K562 (cell line): Measurements from ENCODE around the gene KRTAP21-3. TPM values are rescaled to one million over a fixed set of nuclear protein-coding genes. Genes with fewer than 3 reads are reported as not detected.

Source experiments
- ATAC-seq: fragments of 200-7000 bp; cut with Tn5 transposase; 3 replicates; pipeline ENCODE4 v1.9.1; 2020; ENCODE audit warnings: moderate library complexity
- BruUV-seq: library from RNA; stranded (reverse); fragments of 400-500 nt; replicated peaks from 2 replicates; lab custom pipeline; 2021; lab: Mats Ljungman, UMichigan
- CTCF ChIA-PET: fragments of 300-600 bp; formaldehyde crosslinking; extraction: SDS; loops from one replicate; lab custom pipeline; 2021; ENCODE audit warnings: low intra/inter-chr PET ratio; lab: Yijun Ruan, JAX
- POLR2A ChIA-PET: fragments of 300-600, 350-650 bp; sonication (Branson Sonifier 250); formaldehyde crosslinking; extraction: SDS; loops from one replicate; lab custom pipeline; 2021; ENCODE audit warnings: antibody characterized with exemption, inconsistent platforms; lab: Yijun Ruan, JAX
- DNase-seq, 4 experiments: peaks; one replicate each; pipeline versions ENCODE4 v3.0.0 to v3.0.0-alpha.2; 2011 to 2018; ENCODE audit warnings: low spot score in 3 of 4, mixed read lengths in 3 of 4; ENCODE audit errors: extremely low read depth in 1 of 4
- FAIRE-seq: peaks from 2 replicates; lab custom pipeline; 2011; peaks lifted over from hg19 to GRCh38; lab: Jason Lieb, UNC
- H2AFZ ChIP-seq: 2 replicates; pipeline ENCODE4 v1.6.0; 2011; ENCODE audit warnings: low read depth, low read length, control low read depth, inconsistent platforms
- H3K27ac ChIP-seq: fragments of 200-600 bp; 3 replicates; pipeline ENCODE4 v1.8.0; 2011; ENCODE audit warnings: low read depth, mild to moderate bottlenecking, control low read depth, inconsistent platforms, low read length, moderate library complexity, mixed read lengths; ENCODE audit errors: extremely low read depth
- H3K27me3 ChIP-seq, 2 experiments: fragments of 300-600 bp in 1 of 2; 2 replicates in 1 of 2; 3 replicates in 1 of 2; pipeline versions ENCODE4 v1.6.0 to v1.8.0; 2011; ENCODE audit warnings: inconsistent platforms in 2 of 2, low read length in 2 of 2, mild to moderate bottlenecking in 1 of 2, mixed read lengths in 1 of 2, moderate library complexity in 1 of 2; ENCODE audit not compliant: control insufficient read depth in 2 of 2, insufficient read depth in 2 of 2
- H3K36me3 ChIP-seq: fragments of 300-600 bp; 3 replicates; pipeline ENCODE4 v1.8.0; 2011; ENCODE audit warnings: mild to moderate bottlenecking, low read length, inconsistent platforms; ENCODE audit not compliant: control insufficient read depth, insufficient read depth
- H3K4me1 ChIP-seq, 2 experiments: fragments of 200-600 bp in 1 of 2; replicated peaks in 1 of 2; 2 replicates in 1 of 2; 3 replicates in 1 of 2; pipeline versions ENCODE4 v1.5.1 to v1.8.0; 2011; ENCODE audit warnings: inconsistent platforms in 2 of 2, low read length in 2 of 2, mild to moderate bottlenecking in 1 of 2, mixed read lengths in 1 of 2, moderate library complexity in 1 of 2; ENCODE audit not compliant: control insufficient read depth in 2 of 2, insufficient read depth in 2 of 2
- H3K4me2 ChIP-seq: 2 replicates; pipeline ENCODE4 v1.6.1; 2011; ENCODE audit warnings: low read length, control low read depth, inconsistent platforms, mixed read lengths; ENCODE audit not compliant: insufficient read depth
- H3K4me3 ChIP-seq: fragments of 200-600 bp; sonication (generic), shearing (Covaris generic); 2 replicates; pipeline ENCODE4 v1.5.1; 2016; ENCODE audit warnings: control low read depth, inconsistent platforms
- H3K79me2 ChIP-seq: fragments of 200-600 bp; 3 replicates; pipeline ENCODE4 v1.8.0; 2011; ENCODE audit warnings: low read length, inconsistent platforms; ENCODE audit not compliant: control insufficient read depth, insufficient read depth
- H3K9ac ChIP-seq, 2 experiments: 2 replicates each; pipeline versions ENCODE4 v1.6.0 to v1.6.1; 2011; ENCODE audit warnings: low read depth in 2 of 2, low read length in 2 of 2, control low read depth in 1 of 2, inconsistent platforms in 1 of 2, mild to moderate bottlenecking in 1 of 2, mixed read lengths in 1 of 2; ENCODE audit not compliant: insufficient read depth in 1 of 2
- H3K9me1 ChIP-seq: one replicate; pipeline ENCODE4 v1.6.0; 2011; ENCODE audit warnings: inconsistent platforms, mild to moderate bottlenecking, low read length, moderate library complexity; ENCODE audit not compliant: control insufficient read depth, insufficient read depth
- H3K9me3 ChIP-seq: replicated peaks from 2 replicates; pipeline ENCODE4 v1.5.1; 2011; ENCODE audit warnings: low read depth, low read length, inconsistent platforms; ENCODE audit not compliant: control insufficient read depth, insufficient read depth
- H4K20me1 ChIP-seq: replicated peaks from 2 replicates; pipeline ENCODE4 v1.6.1; 2011; ENCODE audit warnings: low read length, inconsistent platforms, mixed read lengths; ENCODE audit not compliant: control insufficient read depth, insufficient read depth
- KLF10 ChIP-seq: fragments of 250-450 bp; sonication (Bioruptor Pico); IDR thresholded peaks from 2 replicates; pipeline ENCODE4 v1.6.1; 2021; ENCODE audit warnings: matching md5 sums
- NCOA4 ChIP-seq: fragments of 450-650 bp; IDR thresholded peaks from 2 replicates; pipeline ENCODE4 v1.6.1; 2018; ENCODE audit warnings: mild to moderate bottlenecking; ENCODE audit not compliant: partially characterized antibody
- ZNF12 ChIP-seq: sonication (generic); formaldehyde crosslinking; IDR thresholded peaks from 2 replicates; pipeline ENCODE4 v1.4.0; 2020; ENCODE audit warnings: mild to moderate bottlenecking, missing genetic modification reagents
- ZNF592 ChIP-seq: fragments of 450-650 bp; IDR thresholded peaks from 2 replicates; pipeline ENCODE4 v1.6.1; 2017; ENCODE audit warnings: antibody characterized with exemption, mild to moderate bottlenecking
- WGBS: fragments of 100-300 bp; shearing (Covaris generic); methylation state at CpG from one replicate; pipeline ENCODE4 v1.1.6; 2016; ENCODE audit warnings: low coverage, mixed read lengths; ENCODE audit not compliant: insufficient coverage; ENCODE audit errors: missing lambda C conversion rate; 5-methylcytosine and 5-hydroxymethylcytosine counted together
- in situ Hi-C: fragments of 300-500 bp; cut with MboI; formaldehyde crosslinking; loops from 4 replicates; pipeline ENCODE4 v1.15.0; 2018; ENCODE audit warnings: inconsistent platforms, mixed read lengths
- intact Hi-C: fragments of 100-400 bp; cut with micrococcal nuclease; formaldehyde crosslinking; loops from 2 replicates; pipeline ENCODE4 v1.14.2; 2022
- polyA plus RNA-seq, 8 experiments: library from polyadenylated mRNA; depleted of rRNA in 4 of 8; stranded (reverse) in 5 of 8; unstranded in 3 of 8; fragments of >200 nt; fragmentation: Nextera tagmentation in 2 of 8; fragmentation: Illumina TruSeq in 1 of 8; extraction: Ambion mirVana in 2 of 8; extraction: Trizol in 1 of 8; gene quantifications; 2 replicates each; pipeline versions ENCODE4 v1.2.1 to v1.2.3, GENCODE V29; 2011 to 2014; ENCODE audit warnings: inconsistent platforms in 1 of 8, missing spikeins in 1 of 8
- total RNA-seq, 7 experiments: library from RNA; depleted of rRNA in 6 of 7; stranded (reverse); fragments of >200 nt in 6 of 7; fragmentation: Illumina TruSeq in 2 of 7; extraction: Trizol in 2 of 7; gene quantifications; 2 replicates each; pipeline versions ENCODE4 v1.2.1 to v1.2.3, GENCODE V29; 2011 to 2021; ENCODE audit warnings: low replicate concordance in 1 of 7

The KRTAP21-3 gene
- total and polyA plus RNA-seq, 9 of the 15 experiments (the other 6 are each of a cell fraction or from before 2014, with no cell fraction given) = not detected

DNA sequence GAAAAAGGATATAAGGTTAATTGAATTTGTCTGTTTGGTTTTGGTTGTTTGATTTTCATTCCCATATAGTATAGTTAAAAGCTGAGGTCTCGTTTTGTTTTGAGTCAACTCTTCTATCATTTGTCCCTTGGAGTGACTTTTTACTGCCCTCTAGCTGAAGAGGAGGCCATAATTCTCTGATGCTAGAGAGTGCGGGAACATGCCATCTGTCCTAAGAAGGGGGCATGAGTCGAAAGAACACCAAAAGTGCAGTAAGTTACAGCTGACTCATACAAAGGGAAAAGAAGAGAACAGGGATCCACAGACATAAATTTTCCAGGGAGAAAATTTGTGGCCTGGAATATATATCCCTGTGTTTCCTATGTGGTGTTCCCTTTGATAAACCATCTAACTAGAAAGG is 4.1 kb downstream of the KRTAP21-3 start:
- TF ChIP-seq KLF10 (CRISPR knock-in tag) (no peak), ZNF12 (no peak), NCOA4 (no peak), ZNF592 (no peak)
- Histone ChIP-seq H3K4me1 (no peaks in the 10 kb centered on the region), H3K36me3 (no peaks in the 10 kb centered on the region), H3K9ac (no peak overlapping the region), H4K20me1 (no peaks in the 10 kb centered on the region), H3K79me2 (no peaks in the 10 kb centered on the region), H2AFZ (no peak overlapping the region), H3K27me3 (no peaks in the 10 kb centered on the region), H3K27ac (no peak overlapping the region), H3K4me3 (no peak overlapping the region), H3K9me3 (no peaks in the 10 kb centered on the region), H3K4me2 (no peak overlapping the region), H3K9me1 (no peaks in the 10 kb centered on the region)
- FAIRE-seq (no peak), DNase-seq (no peak), ATAC-seq (no peak)
- 0% methylated on average over 3 of the region's 3 CpGs for WGBS
- POLR2A ChIA-PET = no interaction called here
- BruUV-seq = no TSS peak
- CTCF ChIA-PET = no interaction called here
- in situ Hi-C loops (no loop called here), intact Hi-C loops (no loop called here)
